HG03460 (cell line): ENCODE results near the gene MYO1H.

Experiments used
- ATAC-seq: cut with Tn5 transposase; IDR thresholded peaks from one replicate; pipeline ENCODE4 v1.9.1; 2021; ENCODE audit not compliant: unreplicated experiment

MYO1H gene

DNA sequence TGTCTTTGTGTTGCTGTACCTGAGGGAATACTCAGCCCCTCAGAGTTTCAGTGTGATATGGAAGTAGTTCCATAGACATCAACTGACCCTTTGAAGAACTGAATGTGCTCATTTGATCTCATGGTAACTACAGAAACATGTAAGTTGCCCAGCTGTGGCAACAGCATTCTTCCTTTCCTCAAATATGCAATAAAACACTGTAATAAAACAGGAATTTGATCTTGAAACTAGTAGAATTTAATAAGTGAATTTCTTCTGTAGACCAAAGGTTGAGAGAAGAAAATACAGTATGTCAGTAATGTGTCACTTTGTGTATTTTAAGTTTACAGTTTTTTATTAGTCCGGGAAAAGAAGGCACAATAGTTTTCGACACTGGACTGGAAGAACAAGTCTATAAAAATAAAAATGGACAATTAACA, 97.5 kb downstream of the MYO1H start:
- no peak for ATAC-seq

DNA sequence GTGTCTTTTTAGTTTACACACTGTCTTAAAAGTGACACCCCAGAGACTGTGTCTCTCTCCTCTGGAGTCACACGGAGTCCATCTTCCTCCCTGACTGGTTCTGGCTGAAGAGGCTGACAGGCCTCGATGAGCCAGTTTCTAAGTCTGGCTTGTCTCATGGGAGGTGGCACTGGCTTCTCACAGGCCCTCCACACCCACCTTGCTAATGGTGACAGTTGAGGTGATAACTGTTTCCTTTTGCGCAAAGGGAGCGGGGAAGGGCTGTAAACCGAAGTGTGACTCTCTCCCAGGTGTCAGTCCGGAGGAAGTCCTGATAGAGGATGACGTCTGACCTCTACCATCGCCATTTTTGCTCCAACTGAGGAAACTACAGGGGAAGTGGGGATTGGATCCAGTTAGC, 99.2 kb downstream of the MYO1H start:
- no peak for ATAC-seq

DNA sequence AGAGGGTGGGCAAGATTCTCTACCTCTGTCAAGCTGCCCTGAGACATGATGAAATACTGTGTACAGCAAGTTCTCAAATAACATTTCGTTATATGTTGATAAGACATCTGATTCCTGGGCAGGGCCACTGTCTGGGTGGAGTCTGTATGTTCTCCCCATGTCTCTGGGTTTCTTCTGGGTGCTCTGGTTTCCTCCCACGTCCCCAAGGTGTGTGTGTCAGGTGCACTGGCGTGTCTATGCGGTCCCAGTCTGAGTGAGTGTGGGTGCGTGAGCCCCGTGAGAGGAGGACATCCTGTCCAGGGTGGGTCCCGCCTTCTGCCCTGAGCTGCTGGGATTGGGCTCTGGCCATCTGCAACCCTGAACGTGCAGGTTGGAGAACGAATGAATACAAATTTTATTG, 99.8 kb downstream of the MYO1H start:
- no peak for ATAC-seq

DNA sequence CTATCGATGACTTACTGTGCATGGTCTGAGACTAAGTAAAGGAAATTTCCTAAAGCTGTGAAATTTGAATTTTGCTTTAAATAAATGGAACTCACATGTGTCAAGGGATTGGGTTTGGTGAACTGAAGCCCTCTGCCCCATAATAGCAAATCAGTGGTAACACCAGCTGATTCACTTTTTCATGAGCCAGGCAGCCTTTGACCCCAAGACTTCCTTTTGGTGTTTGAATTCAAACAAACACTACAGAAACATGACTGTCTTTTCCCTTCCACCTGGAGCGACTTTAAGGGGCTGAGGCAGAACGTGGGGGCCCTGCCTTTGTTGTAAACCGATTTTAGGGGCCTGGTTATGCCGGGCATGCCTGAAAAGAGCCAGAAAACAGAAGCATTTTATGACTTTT, 100.6 kb downstream of the MYO1H start:
- no peak for ATAC-seq

DNA sequence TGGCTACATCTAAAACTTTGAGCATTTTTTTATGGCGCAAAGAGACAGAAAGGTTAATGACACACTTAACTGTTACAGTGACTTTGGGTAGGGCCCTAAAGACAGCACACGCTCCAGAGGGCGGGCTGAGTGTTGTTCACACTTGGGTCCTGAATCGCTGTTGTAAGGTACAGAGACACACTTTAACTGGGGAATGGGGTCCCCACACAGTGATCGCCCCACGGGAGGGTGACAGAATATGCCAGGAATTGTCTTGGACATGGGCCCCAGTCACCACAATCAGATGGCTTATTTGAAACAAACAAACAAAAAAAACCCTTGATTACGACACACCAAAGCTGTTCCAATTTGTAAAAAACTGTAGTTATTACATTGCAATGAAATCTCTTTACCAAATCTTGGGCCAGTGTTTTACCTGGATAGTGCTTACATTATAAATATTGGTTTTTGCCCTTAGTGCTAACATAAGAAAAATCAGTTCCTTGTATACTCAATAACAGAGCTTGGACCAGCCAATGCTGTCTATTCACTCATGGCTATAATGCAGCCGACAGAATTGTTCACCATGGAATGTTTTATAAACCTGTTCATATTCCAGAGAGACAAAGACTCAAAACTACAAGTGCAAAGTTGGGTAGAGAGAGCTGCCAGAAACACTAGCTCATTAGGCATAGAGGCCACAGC, 101.1 kb downstream of the MYO1H start:
- no peak for ATAC-seq

DNA sequence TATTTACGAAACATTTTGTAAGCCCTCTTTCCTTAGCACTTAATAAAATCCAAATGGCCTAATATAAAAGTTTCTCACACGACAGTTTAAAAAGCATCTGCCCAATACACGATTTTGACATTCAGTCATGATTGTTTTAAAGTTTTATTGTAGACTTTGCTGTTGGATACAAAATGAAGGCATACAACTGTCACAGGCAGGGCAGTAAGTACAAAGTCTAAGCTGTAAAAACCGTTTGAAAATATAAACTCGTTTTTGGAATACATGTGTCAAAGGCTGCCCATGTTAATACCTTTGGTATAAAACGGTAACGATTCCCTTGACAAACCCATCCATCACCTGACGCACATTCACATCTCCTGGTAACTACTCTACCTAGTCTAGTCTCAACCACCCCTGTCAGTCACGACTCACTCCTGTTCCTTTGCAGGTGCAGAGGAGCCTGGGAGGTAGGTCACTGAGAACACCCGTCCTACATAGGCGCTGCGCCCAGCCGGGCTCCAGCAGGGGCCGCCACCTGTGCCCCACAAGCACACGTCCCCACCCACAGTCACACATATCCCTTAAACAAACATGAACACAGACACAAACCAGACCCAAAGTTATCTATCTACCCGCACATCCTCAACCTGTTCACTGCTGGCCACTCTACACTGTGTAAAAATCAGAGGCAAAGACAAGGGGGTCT, 102.3 kb downstream of the MYO1H start:
- no peak for ATAC-seq

DNA sequence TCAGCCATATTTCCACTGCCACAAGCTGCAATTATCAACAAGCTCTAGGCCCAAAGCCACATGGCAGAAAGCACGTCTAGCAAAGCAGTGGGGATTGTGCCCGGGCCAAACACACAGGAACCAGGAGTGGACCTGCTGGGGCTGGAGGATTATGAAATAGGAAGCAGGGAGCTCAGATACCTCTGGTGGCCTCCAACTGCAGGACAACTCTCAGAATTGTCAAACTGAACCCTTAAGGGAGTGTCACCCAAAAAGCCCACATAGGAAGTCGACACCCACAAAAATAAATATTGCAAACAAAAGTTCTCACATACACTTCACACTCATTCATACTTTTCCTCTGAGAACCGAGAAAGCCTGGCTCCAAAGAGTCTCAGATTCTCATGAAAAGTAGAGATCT, 103.3 kb downstream of the MYO1H start:
- ATAC-seq: no peak

DNA sequence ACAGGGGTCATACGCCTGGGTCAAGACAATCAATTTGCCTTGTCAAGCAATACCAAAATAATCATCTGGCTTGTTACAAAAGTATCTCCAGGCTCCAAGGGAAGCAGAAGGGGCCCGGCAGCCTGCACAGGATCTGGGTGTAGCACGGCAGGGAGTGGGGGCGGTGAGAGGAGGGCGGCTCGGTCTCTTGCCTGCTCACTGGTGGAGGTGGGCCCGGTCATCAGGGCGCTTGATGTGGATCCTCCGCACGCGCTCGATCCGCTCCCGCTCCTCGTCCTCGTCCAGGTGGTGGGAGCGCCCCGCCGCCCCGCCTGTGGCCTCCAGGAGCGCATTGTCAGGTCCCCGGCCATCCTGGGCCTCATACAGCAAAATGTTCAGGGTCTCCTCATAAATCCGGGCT, 103.7 kb downstream of the MYO1H start:
- no peak for ATAC-seq

DNA sequence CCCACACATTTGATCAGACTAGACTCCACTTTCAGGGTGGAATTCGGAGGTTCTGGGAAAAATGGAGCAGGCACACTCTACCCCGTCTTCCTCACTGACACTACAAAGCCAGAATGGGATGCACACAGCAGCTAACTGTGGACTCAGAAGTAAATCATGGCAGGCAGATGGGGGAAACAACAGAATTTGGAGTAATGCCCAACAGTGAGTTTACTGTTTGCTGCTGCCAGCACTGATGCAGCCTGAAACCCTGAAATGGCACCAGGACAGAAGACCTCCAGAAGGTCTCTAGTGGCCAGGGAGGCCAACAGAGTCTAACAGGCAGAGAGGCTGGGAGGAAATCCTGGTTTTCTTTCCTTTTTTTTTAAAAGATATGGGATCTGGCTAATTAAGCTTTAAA, 104.8 kb downstream of the MYO1H start:
- ATAC-seq: no peak

DNA sequence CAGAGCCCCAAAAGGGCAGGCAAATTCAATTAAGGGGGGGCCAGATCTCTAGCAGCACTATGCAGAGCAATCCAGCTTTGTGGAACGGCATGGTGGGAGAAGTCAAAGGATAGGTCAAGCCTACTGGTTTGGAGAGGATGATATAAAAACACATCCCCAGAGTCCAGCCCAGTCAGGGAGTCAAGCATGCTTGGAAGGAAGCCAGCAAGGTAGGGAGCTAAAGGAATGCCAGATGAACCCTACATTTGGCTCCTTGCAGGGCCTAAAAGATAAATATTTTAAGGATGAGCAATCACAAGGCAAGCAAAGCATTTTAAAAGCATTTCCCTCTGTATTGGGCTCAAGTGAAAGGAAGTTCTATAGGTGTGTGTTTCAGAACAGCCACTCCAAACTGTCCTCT, 108.0 kb downstream of the MYO1H start:
- no peak for ATAC-seq

DNA sequence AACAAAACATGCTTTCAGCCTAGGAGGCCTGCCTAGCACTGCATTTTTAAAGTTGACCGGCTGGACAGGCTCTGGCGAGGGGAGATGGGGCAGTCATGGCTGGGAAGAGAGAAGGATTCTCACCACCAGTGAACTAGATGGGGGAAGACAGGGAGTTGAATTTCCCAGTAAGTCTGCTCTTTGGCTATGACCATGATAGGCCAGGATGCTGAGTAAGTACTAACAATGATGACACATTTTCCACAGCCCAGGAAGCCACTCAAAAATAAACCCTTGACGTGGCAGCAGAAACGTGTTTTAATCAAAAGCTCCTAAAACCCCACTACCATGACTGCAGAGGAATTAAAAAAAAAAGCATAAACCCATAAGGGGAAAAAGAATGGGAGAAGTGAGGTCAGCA, 110.4 kb downstream of the MYO1H start:
- ATAC-seq: no peak

DNA sequence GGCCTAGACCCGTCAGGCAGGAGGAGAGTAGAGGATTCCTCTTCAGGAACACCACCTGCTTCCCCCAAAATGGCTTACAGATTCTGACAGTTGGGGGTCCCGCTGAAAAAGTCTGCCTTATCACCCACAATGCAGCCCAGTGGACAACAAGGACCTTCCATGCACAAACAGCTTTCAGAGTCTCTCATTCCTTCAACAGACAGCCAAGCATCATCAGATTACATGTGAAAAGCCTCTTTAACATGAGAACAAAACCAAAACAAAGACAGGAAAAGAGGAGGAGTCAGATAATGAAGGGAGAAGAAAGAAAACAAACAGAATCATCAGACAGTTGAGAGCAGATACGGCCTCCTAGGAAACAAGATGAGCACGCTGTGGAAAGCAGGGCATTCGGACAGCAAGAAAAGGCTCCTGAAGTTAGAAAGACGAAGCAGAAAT, 111.1 kb downstream of the MYO1H start:
- ATAC-seq: no peak

DNA sequence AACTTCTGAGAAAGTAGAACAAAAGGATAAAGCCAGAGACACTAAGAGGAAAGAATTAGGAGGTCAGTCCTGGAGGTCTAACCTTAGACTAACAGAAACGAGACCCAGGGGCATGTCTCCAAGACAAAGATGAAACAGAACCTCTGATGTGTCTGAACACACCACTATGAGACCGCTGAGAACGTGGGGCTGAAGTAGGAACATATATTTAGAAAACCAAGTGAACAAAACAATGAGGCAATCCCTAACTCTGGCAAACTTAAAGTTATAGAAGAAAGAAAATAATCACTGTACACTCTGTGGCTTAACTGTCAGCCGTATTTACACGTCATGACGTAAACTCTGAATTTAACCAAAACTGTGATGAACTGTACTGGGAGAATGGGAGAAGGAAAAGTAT, 111.5 kb downstream of the MYO1H start:
- ATAC-seq: no peak

DNA sequence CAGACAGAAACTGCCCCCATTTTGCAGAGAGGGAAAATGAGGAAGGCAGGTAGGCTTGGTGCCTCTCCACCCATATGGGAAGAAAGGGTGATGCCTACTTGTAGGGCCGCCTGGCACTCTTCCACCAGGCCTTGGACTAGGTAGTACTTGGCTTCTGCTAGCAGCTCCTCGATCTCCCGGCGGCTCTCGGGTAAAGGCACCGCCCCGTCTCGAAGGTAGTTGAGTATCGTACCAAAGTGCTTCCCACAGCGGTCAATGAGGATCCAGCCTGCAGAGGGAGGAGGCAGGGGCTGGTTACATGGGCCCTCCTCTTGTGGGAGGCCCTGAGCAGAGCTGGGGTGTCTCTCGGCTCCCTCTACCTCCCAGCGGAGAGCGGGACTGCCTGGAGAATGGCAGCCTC, 112.8 kb downstream of the MYO1H start:
- ATAC-seq: no peak

DNA sequence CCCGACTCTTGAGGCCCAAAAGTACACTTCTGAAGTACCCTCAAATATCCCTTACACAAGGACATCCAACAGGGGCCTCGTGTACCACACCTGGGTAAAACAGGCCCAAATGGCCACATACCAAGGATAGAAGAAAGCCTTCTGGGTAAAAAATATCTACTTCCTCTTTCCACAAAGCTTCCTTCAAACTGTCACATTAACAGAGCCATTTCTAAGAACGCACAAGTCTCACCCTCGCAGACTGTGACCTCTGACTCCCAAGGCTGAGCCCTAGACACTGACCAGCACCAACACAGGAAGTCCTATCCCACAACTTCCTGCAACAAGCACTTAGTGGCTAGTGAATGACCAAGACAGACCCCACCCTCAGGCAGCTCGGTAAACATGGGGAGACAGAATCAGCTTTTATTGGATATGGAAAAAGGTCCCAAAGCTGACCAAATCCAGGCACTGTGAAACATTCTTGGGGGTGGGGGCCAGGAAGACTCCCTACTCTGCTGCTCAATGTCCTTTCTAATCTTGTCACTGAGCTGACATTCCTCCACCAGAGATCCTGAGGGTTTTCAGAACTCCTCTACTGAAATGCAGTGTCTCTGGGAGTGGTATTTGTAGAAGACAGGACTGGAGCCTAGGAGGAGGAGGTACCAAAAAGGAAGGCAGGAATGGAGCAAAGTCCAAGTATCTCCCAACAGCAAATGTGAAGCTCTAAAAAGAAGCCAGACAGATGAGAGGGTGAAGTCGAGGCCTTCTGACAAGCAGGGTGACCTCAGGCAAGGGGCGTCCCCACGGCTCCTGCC, 113.5 kb downstream of the MYO1H start:
- ATAC-seq: no peak

DNA sequence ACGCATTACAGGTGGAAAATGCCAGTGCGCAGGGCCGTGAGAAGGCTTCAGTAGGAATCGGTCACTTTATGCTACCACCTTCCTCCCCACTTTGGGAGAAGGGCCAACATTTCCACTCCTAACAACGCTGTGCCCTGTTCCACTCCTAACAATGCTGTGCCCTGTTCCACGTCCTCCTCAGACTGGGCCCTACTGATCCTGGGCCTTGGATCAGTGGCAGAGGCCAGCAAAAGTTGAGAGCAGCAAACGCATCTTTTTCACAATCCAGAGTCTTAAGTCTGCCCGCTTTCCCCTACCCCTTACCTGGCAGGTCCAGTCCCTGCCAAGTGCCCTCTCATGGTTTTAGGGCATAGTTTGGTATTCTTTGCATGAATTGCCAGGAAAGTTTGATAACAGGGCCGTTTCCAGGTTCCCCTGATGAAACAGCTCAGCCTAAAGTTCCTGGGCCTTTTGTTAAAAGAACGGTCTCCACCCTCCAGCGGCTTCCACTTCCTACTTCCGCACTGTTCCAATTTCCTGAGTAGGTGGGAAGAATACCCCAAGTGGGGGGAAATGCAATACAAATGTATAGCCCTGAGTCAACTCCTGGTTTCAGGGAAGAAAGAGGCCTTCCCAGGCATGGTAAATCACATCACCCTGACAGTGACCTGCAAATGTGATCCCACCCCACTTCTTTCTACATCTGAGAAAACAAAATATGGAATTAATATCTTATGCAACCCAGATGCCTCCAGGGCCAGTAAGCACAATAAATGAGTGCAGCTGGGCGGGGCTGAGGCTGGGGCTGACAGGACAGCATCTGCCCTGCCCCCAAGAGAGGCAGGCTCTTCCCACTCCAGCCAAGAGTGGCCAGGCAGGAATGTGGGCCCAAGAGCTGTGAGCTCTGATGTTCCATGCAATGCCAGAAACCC, 114.4 kb downstream of the MYO1H start:
- ATAC-seq: no peak

DNA sequence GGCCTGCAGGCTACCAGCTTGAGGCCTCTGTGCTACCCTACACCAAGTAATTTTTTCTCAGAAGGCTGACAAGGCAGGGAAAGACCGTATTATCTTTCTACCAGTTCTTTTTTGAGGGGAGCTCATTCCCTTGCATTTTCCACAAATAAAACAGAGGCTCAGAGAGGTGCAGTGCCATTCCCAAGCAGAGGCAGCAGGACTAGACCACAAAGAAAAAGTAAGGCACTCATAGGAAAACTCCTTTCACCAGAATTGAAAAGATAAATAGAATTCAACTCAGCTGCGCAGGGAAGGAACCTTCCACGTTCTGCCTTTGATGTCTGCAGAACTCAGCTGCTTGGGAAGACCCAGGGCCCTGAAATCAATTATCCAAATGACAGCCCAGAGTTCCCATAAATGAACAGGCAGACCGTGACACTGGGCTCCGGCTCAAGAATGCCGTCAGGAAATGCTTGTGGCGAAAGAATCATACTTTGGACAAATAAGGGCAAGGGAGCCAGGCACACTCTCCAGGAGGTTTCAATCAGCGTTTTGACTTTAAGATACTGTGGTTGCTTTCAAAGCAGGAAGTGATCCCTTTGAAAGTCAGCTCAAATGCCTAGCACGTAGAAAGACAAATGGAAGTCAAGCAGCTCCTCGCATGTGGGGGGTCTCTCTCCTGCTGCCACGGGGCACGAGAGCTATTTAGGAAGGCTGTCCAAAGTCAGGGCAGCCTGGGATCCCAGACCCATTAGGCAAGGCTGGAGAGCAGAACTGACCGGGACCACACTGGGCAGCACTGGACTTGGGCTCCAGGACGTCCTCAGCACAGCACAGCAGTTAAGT, 115.4 kb downstream of the MYO1H start:
- ATAC-seq: no peak

DNA sequence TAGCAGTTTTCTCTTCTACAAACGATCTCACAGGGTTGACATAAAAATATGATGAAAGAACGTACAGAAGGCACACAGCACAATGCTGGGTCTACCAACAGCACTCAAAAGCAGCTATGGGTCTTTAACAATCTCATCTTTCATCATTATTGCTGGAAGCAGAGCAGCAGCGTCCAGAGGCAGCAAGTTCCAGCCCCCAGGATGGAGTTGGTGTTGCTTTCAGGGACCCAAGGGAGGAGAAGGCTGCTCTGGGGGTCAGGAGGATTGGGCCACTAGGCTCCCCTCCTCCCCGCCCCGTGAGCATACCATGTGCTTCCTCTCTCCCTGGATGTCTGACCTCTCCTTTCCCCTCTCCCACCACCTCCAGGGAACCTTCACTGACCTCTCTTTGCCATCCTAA, 116.1 kb downstream of the MYO1H start:
- ATAC-seq: no peak

DNA sequence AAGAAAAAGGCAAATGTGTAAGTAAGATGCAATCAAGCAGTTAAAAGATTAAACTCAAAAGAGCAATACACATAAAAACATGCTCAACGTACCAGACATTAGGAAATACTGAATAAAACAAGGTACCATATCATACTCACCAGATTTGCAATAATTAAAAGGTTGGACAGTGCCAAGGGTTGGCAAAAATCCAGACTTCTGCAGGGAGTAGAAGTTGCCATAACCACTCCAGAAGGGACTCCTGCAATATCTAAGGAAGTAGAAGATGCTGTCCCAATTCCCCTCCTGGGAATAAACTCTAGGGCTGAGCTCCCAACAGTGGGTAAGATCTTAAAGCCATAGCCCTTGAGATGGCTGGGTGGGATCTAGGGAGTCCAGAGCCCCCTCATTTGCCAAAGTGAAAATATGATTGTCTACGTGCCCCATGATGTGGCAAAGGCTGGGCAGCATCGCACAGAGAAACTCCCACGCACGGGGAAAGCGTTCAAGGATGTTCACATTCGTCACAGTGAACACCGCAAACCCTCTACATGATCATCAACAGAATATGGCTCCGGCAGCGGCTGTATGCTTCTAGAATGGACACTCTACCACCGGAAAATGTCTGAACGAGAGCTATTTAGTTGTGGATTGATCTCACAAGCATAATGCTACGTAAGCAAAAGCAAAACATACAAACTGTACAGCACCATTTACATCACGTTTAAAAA, 117.1 kb downstream of the MYO1H start:
- ATAC-seq: no peak

DNA sequence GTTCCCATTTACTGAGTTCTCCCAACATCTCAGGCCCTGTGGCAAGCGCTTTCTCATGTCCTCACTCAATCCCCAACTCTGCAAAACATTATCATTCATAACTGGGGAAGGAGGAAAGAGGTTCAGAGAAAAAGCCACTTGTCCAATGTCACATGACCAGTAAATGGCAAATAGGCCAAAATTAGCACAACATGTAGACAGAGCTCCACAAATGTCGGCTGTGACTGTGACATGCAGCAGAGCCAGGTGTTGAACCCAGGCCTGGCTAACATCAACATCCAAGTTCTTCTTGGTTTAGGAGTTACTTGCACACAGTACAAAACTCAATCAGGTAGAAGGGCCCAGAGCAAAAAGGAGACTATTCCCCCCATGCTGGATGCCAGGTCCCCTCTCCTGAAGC, 118.6 kb downstream of the MYO1H start:
- ATAC-seq: no peak
